K562 (cell line): ENCODE results near the gene ANKLE1. TPM values are rescaled to one million over a fixed set of nuclear protein-coding genes. Genes with fewer than 3 reads are reported as not detected.

Source experiments
- ARNT ChIP-seq, 2 experiments: fragments of 450-650 bp; IDR thresholded peaks; 2 replicates each; pipeline ENCODE4 v1.6.1; 2016; ENCODE audit warnings: mild to moderate bottlenecking in 1 of 2
- CBX2 ChIP-seq: fragments of 200-600 bp; sonication (generic); IDR thresholded peaks from one replicate; pipeline ENCODE4 v1.6.1; 2012; ENCODE audit warnings: mild to moderate bottlenecking, low read length, inconsistent platforms; ENCODE audit not compliant: insufficient read depth, poor library complexity, severe bottlenecking
- CHD4 ChIP-seq: fragments of 200-600 bp; sonication (generic); IDR thresholded peaks from 3 replicates; pipeline ENCODE4 v1.6.1; 2012; ENCODE audit warnings: low read depth, mild to moderate bottlenecking, mixed read lengths, low read length, inconsistent platforms; ENCODE audit not compliant: insufficient read depth, insufficient replicate concordance, poor library complexity, severe bottlenecking
- FOSL1 ChIP-seq: fragments of 200-800 bp; sonication (Bioruptor generic); conservative IDR thresholded peaks from 2 replicates; pipeline ENCODE4 v1.6.1; 2016; ENCODE audit warnings: missing genetic modification characterization, missing compliant biosample characterization
- HDAC6 ChIP-seq: IDR thresholded peaks from 2 replicates; pipeline ENCODE4 v1.6.1; 2012; ENCODE audit warnings: low read depth, mild to moderate bottlenecking, control low read depth, inconsistent platforms, low read length, moderate library complexity
- MEF2D ChIP-seq: conservative IDR thresholded peaks from 2 replicates; pipeline ENCODE4 v1.6.1; 2016; ENCODE audit warnings: low read depth, missing genetic modification characterization, missing compliant biosample characterization
- MGA ChIP-seq: fragments of 450-650 bp; IDR thresholded peaks from 2 replicates; pipeline ENCODE4 v1.6.1; 2016; ENCODE audit warnings: mild to moderate bottlenecking, moderate library complexity
- NFE2 ChIP-seq: IDR thresholded peaks from 2 replicates; pipeline ENCODE4 v1.6.1; 2014; ENCODE audit warnings: antibody characterized with exemption, low read depth
- RNF2 ChIP-seq: sonication (generic); IDR thresholded peaks from 2 replicates; pipeline ENCODE4 v1.6.1; 2016
- TAF9B ChIP-seq: fragments of 450-650 bp; IDR thresholded peaks from 2 replicates; pipeline ENCODE4 v1.6.1; 2018; ENCODE audit warnings: mild to moderate bottlenecking; ENCODE audit not compliant: partially characterized antibody
- TCF7 ChIP-seq: sonication (generic); IDR thresholded peaks from 2 replicates; pipeline ENCODE4 v1.6.1; 2016; ENCODE audit warnings: antibody characterized with exemption, borderline replicate concordance
- ZKSCAN1 ChIP-seq: fragments of 150-350 bp; IDR thresholded peaks from 2 replicates; pipeline ENCODE4 v1.6.1; 2016; ENCODE audit warnings: low read depth, low read length
- polyA plus RNA-seq, 8 experiments: library from polyadenylated mRNA; depleted of rRNA in 4 of 8; stranded (reverse) in 5 of 8; unstranded in 3 of 8; fragments of >200 nt; fragmentation: Nextera tagmentation in 2 of 8; fragmentation: Illumina TruSeq in 1 of 8; extraction: Ambion mirVana in 2 of 8; extraction: Trizol in 1 of 8; gene quantifications; 2 replicates each; pipeline versions ENCODE4 v1.2.1 to v1.2.3, GENCODE V29; 2011 to 2014; ENCODE audit warnings: inconsistent platforms in 1 of 8, missing spikeins in 1 of 8
- total RNA-seq, 7 experiments: library from RNA; depleted of rRNA in 6 of 7; stranded (reverse); fragments of >200 nt in 6 of 7; fragmentation: Illumina TruSeq in 2 of 7; extraction: Trizol in 2 of 7; gene quantifications; 2 replicates each; pipeline versions ENCODE4 v1.2.1 to v1.2.3, GENCODE V29; 2011 to 2021; ENCODE audit warnings: low replicate concordance in 1 of 7
- TF ChIP-seq, protein P1 (sequence below): sonication (generic); formaldehyde crosslinking; IDR thresholded peaks from 2 replicates; pipeline ENCODE4 v1.8.1; 2022; ENCODE audit warnings: missing genetic modification reagents
- TF ChIP-seq, protein P2 (sequence below): sonication (generic); formaldehyde crosslinking; IDR thresholded peaks from 2 replicates; pipeline ENCODE4 v1.8.0; 2022; ENCODE audit warnings: mild to moderate bottlenecking, missing genetic modification reagents

ANKLE1 gene
- total and polyA plus RNA-seq, 9 of the 15 experiments (the other 6 are each of a cell fraction or from before 2014, with no cell fraction given), result 0.63 to 9.2 (median 2.9) TPM

DNA sequence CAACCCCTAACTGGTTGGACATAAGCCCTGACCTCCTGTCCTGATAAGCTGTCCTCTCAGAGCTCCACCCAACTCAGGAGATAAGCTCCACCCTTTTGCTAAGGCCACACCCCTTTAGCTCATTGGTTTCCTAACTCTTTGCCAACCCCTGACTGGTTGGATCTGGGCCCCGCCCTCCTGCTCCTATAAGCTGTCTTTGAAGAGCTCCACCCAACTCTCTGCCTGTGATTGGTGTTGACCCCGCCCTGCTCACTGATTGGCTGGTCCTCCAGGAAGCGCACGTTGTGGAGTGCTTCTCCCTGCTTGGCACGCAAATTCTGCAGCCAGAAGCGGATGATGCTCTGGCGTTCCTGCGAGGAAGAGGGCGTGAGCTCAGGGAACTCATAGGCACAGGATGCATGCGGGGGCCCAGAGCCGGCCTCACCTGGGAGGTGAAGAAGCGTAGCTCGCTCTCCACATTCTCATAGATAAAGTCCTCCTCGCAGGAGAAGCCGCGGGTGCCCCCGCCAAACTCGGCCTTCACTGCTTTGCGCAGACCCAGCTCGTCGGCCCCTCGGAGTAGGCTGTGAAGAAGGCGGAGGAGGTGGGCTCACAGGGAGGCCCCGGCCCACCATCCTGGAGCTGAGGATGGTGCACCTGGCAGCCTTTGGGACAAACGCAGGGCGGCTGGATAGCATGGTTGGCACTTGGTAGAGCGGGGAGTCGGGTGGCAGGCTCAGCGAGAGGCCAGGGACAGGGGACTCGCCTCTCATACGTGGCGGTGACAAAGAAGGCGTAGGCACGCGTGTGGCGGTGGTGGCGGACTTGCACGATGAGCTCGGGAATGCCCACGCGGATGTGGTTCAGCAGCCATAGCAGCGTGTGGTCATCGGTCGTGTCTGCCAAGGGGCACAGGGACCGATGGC, 51.2 kb downstream of the ANKLE1 start (continued):
- TF ChIP-seq MGA (no peak), TAF9B (no peak), MEF2D (no peak), TCF7 (0 out of 2 replicates have a peak, but pooled peaks have one; percentile 49), CHD4 (no peak), HDAC6 (no peak), NFE2 (no peak), ARNT (IDR thresholded peaks at IDR 0.05) (no peak), RNF2 (no peak), ZKSCAN1 (peak; percentile 55; the same call in 1 of the 2 replicates), FOSL1 (no peak), CBX2 (no peak)
- TF ChIP-seq, protein P1, sequence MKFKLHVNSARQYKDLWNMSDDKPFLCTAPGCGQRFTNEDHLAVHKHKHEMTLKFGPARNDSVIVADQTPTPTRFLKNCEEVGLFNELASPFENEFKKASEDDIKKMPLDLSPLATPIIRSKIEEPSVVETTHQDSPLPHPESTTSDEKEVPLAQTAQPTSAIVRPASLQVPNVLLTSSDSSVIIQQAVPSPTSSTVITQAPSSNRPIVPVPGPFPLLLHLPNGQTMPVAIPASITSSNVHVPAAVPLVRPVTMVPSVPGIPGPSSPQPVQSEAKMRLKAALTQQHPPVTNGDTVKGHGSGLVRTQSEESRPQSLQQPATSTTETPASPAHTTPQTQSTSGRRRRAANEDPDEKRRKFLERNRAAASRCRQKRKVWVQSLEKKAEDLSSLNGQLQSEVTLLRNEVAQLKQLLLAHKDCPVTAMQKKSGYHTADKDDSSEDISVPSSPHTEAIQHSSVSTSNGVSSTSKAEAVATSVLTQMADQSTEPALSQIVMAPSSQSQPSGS (CRISPR knock-in tag), result no peak
- TF ChIP-seq, protein P2, sequence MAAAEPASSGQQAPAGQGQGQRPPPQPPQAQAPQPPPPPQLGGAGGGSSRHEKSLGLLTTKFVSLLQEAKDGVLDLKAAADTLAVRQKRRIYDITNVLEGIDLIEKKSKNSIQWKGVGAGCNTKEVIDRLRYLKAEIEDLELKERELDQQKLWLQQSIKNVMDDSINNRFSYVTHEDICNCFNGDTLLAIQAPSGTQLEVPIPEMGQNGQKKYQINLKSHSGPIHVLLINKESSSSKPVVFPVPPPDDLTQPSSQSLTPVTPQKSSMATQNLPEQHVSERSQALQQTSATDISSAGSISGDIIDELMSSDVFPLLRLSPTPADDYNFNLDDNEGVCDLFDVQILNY, result no peak
